Head of caudate nucleus (tissue), 42 donors: ENCODE results near the gene ARID5B.
A peak's percentile ranks its signal among the peaks of the same experiment; 100 is the strongest.

ENCODE experiments used
- DNase-seq, 42 donors: peaks; one replicate each; pipeline versions ENCODE4 v3.0.0 to v3.0.0-alpha.2; 2020 to 2021; ENCODE audit warnings: mixed read lengths in 7 of 42
- intact Hi-C: fragments of 100-400 bp; cut with DNase I; formaldehyde crosslinking; loops from one replicate; pipeline ENCODE4 v1.15.0; 2022

ARID5B gene

GRCh38 chr10:62031507-62031906, 130.0 kb downstream of the ARID5B start:
- intact Hi-C loops, result no loop called here
- DNase-seq, result no peak

GRCh38 chr10:62033125-62033524, 131.6 kb downstream of the ARID5B start:
- intact Hi-C loops, result no loop called here
- DNase-seq, result no peak

GRCh38 chr10:62034096-62034640, 132.7 kb downstream of the ARID5B start:
- DNase-seq, result no peak
- intact Hi-C loops, result no loop called here

GRCh38 chr10:62036186-62037081, 134.9 kb downstream of the ARID5B start:
- intact Hi-C loops, result loop anchor here (5.0 kb wide), 1 partner anchor 211 kb away; no protein-coding TSS in a partner anchor

GRCh38 chr10:62037166-62037831, 135.8 kb downstream of the ARID5B start:
- intact Hi-C loops, result loop anchor here (5.0 kb wide), 1 partner anchor 210 kb away; no protein-coding TSS in a partner anchor

More at GRCh38 chr10:62036186-62037081, 134.9 kb downstream of the ARID5B start:
- DNase-seq, result no peak

GRCh38 chr10:62037890-62038608, 136.6 kb downstream of the ARID5B start:
- no peak for DNase-seq
- intact Hi-C loops, result loop anchor here (5.0 kb wide), 1 partner anchor 209 kb away; no protein-coding TSS in a partner anchor

More at GRCh38 chr10:62037166-62037831, 135.8 kb downstream of the ARID5B start:
- no peak for DNase-seq

GRCh38 chr10:62038609-62039190, 137.2 kb downstream of the ARID5B start:
- intact Hi-C loops, result loop anchor here (5.0 kb wide), 1 partner anchor 209 kb away; no protein-coding TSS in a partner anchor
- DNase-seq, result peak; percentile 57 to 91 (median 78)

GRCh38 chr10:62039954-62040353, 138.5 kb downstream of the ARID5B start:
- intact Hi-C loops, result loop anchor here (5.0 kb wide), 1 partner anchor 207 kb away; no protein-coding TSS in a partner anchor
- no peak for DNase-seq

- DNase-seq, result no peak
- intact Hi-C loops, result no loop called here
These were observed 139.4 kb downstream of the ARID5B start for GRCh38 chr10:62040881-62041280.

- intact Hi-C loops, result no loop called here
- no peak for DNase-seq
These were observed 142.0 kb downstream of the ARID5B start for GRCh38 chr10:62043421-62044021.

- intact Hi-C loops, result no loop called here
- DNase-seq, result no peak
These were observed 143.1 kb downstream of the ARID5B start for GRCh38 chr10:62044566-62044965.

GRCh38 chr10:62045765-62046521, 144.4 kb downstream of the ARID5B start:
- no peak for DNase-seq

GRCh38 chr10:62046522-62047227, 145.2 kb downstream of the ARID5B start:
- DNase-seq, result no peak
- intact Hi-C loops, result loop anchor here (5.0 kb wide), 1 partner anchor 144 kb away; the partner anchor contains the start of gene ARID5B

More at GRCh38 chr10:62045765-62046521, 144.4 kb downstream of the ARID5B start:
- intact Hi-C loops, result loop anchor here (5.0 kb wide), 1 partner anchor 144 kb away; the partner anchor contains the start of gene ARID5B

GRCh38 chr10:62047228-62047892, 145.9 kb downstream of the ARID5B start:
- intact Hi-C loops, result loop anchor here (5.0 kb wide), 1 partner anchor 145 kb away; the partner anchor contains the start of gene ARID5B
- DNase-seq, result no peak

GRCh38 chr10:62047960-62048383, 146.5 kb downstream of the ARID5B start:
- intact Hi-C loops, result loop anchor here (5.0 kb wide), 1 partner anchor 146 kb away; the partner anchor contains the start of gene ARID5B
- no peak for DNase-seq

- intact Hi-C loops, result loop anchor here (5.0 kb wide), 1 partner anchor 146 kb away; the partner anchor contains the start of gene ARID5B
- no peak for DNase-seq
These were observed 147.0 kb downstream of the ARID5B start for GRCh38 chr10:62048470-62048869.
